DND-41 (cell line): ENCODE results near the gene ECT2L.

Experiments used
- ATAC-seq: fragments of 200-7000 bp; cut with Tn5 transposase; 3 replicates; pipeline ENCODE4 v1.9.1; 2021; ENCODE audit warnings: low read depth; ENCODE audit not compliant: insufficient read depth
- DNase-seq: peaks from one replicate; pipeline ENCODE4 v3.0.0-alpha.2; 2020
- H2AFZ ChIP-seq: 2 replicates; pipeline ENCODE4 v1.6.0; 2012; ENCODE audit warnings: low read depth, low read length
- H3K27ac ChIP-seq: 2 replicates; pipeline ENCODE4 v1.5.1; 2012; ENCODE audit warnings: low read length, inconsistent platforms
- H3K27me3 ChIP-seq: fragments of 200-600 bp; sonication (generic); 2 replicates; pipeline ENCODE4 v1.6.0; 2012; ENCODE audit warnings: low read length, mild to moderate bottlenecking, inconsistent platforms; ENCODE audit not compliant: insufficient read depth, poor library complexity
- H3K36me3 ChIP-seq: 2 replicates; pipeline ENCODE4 v1.5.1; 2012; ENCODE audit warnings: low read length, inconsistent platforms; ENCODE audit not compliant: insufficient read depth
- H3K4me1 ChIP-seq: 2 replicates; pipeline ENCODE4 v1.5.1; 2012; ENCODE audit warnings: mild to moderate bottlenecking, low read length; ENCODE audit not compliant: insufficient read depth
- H3K4me2 ChIP-seq: 2 replicates; pipeline ENCODE4 v1.6.0; 2012; ENCODE audit warnings: mild to moderate bottlenecking, moderate library complexity, low read length, inconsistent platforms; ENCODE audit not compliant: insufficient read depth
- H3K4me3 ChIP-seq, 2 experiments: fragments of 200-600 bp in 1 of 2; shearing (Covaris generic) in 1 of 2; 2 replicates each; pipeline ENCODE4 v1.5.1; 2012 to 2016; ENCODE audit warnings: inconsistent platforms in 2 of 2, low read length in 2 of 2, mild to moderate bottlenecking in 2 of 2, low read depth in 1 of 2, moderate library complexity in 1 of 2
- H3K79me2 ChIP-seq: 2 replicates; pipeline ENCODE4 v1.6.0; 2012; ENCODE audit warnings: low read length, inconsistent platforms; ENCODE audit not compliant: insufficient read depth
- H3K9ac ChIP-seq: 2 replicates; pipeline ENCODE4 v1.6.0; 2012; ENCODE audit warnings: low read depth, mild to moderate bottlenecking, inconsistent platforms, low read length, moderate library complexity
- H3K9me3 ChIP-seq: 2 replicates; pipeline ENCODE4 v1.5.1; 2012; ENCODE audit warnings: low read length, moderate library complexity, mild to moderate bottlenecking, inconsistent platforms; ENCODE audit not compliant: insufficient read depth, severe bottlenecking
- H4K20me1 ChIP-seq: 2 replicates; pipeline ENCODE4 v1.6.0; 2012; ENCODE audit warnings: low read length; ENCODE audit not compliant: insufficient read depth
- EZH2 ChIP-seq: IDR thresholded peaks from 3 replicates; pipeline ENCODE4 v1.6.1; 2012; ENCODE audit warnings: borderline replicate concordance, low read depth, mild to moderate bottlenecking, moderate library complexity, low read length, inconsistent platforms; ENCODE audit not compliant: severe bottlenecking
- TF ChIP-seq, protein P1 (sequence below): IDR thresholded peaks from 2 replicates; pipeline ENCODE4 v1.5.1; 2012; ENCODE audit warnings: borderline replicate concordance, low read length, moderate library complexity, mild to moderate bottlenecking; ENCODE audit not compliant: poor library complexity, severe bottlenecking; ENCODE audit errors: extremely low read depth

Gene ECT2L

DNA sequence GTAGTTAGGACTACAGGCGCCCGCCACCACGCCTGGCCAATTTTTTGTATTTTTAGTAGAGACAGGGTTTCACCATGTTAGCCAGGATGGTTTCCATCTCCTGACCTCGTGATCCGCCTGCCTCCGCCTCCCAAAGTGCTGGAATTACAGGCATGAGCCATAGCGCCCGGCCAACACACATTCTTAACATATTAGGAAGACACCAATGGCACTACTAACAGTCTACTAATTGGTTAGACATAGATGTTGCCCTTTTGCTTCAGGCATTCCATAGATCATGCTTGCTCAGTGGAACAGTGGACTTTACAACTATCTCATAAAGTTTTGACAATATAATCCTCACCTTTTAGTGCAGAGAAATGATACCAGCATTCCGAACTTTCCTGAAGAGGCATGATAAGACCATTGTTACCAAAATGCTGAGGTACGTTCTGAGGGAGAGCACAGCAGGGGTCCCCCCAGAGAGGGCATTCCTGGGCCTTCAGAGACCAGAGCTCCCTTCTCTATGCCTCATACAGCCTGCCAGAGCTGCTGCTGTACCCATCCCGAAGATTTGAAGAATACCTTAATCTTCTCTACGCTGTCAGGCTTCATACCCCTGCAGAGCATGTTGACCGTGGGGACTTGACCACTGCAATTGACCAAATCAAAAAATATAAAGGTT lies 89.4 kb downstream of the ECT2L start:
- ATAC-seq, result no peak
- no peak for TF ChIP-seq EZH2
- TF ChIP-seq, protein P1, sequence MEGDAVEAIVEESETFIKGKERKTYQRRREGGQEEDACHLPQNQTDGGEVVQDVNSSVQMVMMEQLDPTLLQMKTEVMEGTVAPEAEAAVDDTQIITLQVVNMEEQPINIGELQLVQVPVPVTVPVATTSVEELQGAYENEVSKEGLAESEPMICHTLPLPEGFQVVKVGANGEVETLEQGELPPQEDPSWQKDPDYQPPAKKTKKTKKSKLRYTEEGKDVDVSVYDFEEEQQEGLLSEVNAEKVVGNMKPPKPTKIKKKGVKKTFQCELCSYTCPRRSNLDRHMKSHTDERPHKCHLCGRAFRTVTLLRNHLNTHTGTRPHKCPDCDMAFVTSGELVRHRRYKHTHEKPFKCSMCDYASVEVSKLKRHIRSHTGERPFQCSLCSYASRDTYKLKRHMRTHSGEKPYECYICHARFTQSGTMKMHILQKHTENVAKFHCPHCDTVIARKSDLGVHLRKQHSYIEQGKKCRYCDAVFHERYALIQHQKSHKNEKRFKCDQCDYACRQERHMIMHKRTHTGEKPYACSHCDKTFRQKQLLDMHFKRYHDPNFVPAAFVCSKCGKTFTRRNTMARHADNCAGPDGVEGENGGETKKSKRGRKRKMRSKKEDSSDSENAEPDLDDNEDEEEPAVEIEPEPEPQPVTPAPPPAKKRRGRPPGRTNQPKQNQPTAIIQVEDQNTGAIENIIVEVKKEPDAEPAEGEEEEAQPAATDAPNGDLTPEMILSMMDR, result no peak

DNA sequence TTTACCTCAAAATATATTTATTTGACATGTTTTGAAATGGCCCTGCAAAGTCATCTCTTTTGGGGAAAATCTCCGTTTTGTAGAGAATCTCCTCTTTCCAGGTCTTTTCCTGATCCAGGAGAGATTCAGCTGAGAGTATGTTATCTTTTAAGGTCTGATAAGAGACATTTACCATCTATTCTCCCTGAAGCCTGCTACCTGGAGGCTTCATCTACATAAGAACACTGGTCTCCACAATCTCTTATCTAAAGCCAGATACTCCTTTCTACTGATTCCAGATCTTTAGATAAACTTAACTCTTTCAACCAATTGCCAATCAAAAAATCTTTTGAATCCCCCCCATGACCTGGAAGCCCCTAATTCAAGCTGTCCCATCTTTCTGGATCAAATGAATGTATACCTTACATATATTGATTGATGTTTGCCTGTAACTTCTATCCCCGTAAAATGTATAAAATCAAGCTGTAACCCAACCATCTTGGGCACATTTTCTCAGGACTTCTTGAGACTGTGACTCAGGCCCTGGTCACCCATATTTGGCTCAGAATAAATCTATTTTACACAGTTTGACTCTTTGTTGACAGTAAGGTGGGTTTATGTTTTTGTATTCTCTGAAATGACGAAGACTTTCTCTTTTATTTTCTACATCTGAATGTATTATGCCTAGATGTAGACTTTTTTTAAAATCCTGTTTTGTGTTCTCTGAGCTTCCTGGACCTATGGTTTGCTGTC lies 95.5 kb downstream of the ECT2L start:
- no peak for DNase-seq
- TF ChIP-seq, protein P1, result no peak
- no peak for TF ChIP-seq EZH2
- no peak overlapping the region for H3K27ac ChIP-seq
- no peak overlapping the region for H3K4me2 ChIP-seq
- H3K36me3 ChIP-seq, result no peaks in the 10 kb centered on the region
- no peak overlapping the region for H2AFZ ChIP-seq
- H3K79me2 ChIP-seq, result no peaks in the 10 kb centered on the region
- H3K9me3 ChIP-seq, result no peaks in the 10 kb centered on the region
- H3K4me3 ChIP-seq, result no peak overlapping the region
- no peaks in the 10 kb centered on the region for H3K27me3 ChIP-seq
- no peak for ATAC-seq
- no peaks in the 10 kb centered on the region for H3K4me1 ChIP-seq
- no peaks in the 10 kb centered on the region for H4K20me1 ChIP-seq
- no peak overlapping the region for H3K9ac ChIP-seq

More for the DNA sequence above, 89.4 kb downstream of the ECT2L start:
- no peaks in the 10 kb centered on the region for H3K27me3 ChIP-seq
- H3K4me1 ChIP-seq, result no peaks in the 10 kb centered on the region
- H3K79me2 ChIP-seq, result no peaks in the 10 kb centered on the region
- H3K4me2 ChIP-seq, result no peak overlapping the region
- H3K9me3 ChIP-seq, result no peaks in the 10 kb centered on the region
- H3K36me3 ChIP-seq, result no peaks in the 10 kb centered on the region
- DNase-seq, result no peak
- H2AFZ ChIP-seq, result no peak overlapping the region
- no peak overlapping the region for H3K4me3 ChIP-seq
- H3K9ac ChIP-seq, result no peak overlapping the region
- no peaks in the 10 kb centered on the region for H4K20me1 ChIP-seq
- no peak overlapping the region for H3K27ac ChIP-seq

DNA sequence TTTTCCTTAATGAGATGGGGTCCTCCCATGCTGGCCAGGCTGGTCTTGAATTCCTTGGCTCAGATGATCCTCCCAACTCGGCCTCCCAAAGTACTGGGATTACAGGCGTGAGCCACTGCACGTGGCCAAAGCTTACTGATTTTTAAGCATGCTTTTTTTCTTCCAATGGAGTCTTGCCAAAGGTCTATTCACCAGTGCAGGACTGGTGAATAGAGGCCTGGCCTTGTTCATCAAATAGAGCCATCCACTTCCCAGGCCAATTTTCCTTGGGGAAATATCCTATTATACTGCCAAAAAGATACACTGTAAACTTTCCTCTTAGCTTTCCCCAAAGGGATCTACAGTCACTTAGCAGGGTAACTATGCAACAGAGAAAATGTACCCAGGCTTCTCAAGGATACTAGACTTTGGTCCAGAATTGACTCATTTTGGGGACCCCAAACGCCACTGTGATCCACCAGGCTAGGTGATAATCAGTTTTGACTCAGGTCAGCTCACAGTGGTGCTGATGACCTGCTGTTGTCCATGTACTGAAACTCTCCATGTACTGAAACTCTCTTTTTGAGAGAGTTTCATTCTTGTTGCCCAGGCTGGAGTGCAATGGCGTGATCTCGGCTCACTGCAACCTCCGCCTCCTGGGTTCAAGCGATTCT lies 100.3 kb downstream of the ECT2L start:
- no peaks in the 10 kb centered on the region for H4K20me1 ChIP-seq
- no peaks in the 10 kb centered on the region for H3K9me3 ChIP-seq
- no peaks in the 10 kb centered on the region for H3K79me2 ChIP-seq
- H3K4me3 ChIP-seq, result no peak overlapping the region
- no peak overlapping the region for H2AFZ ChIP-seq
- no peak overlapping the region for H3K9ac ChIP-seq
- H3K36me3 ChIP-seq, result peaks cover 18% of the 10 kb centered on the region
- TF ChIP-seq EZH2, result no peak
- TF ChIP-seq, protein P1, result no peak
- no peak overlapping the region for H3K27ac ChIP-seq
- no peaks in the 10 kb centered on the region for H3K4me1 ChIP-seq
- no peak for DNase-seq
- no peak for ATAC-seq
- H3K27me3 ChIP-seq, result no peaks in the 10 kb centered on the region
- H3K4me2 ChIP-seq, result no peak overlapping the region
